NCI-H446 treated with DMSO at 0.1 percent for 48 hours (cell line): ENCODE data around the gene HIVEP2.

Experiments used
- DNase-seq: peaks from one replicate; lab custom pipeline; 2025; lab: John Stamatoyannopoulos, UW

HIVEP2 gene

DNA sequence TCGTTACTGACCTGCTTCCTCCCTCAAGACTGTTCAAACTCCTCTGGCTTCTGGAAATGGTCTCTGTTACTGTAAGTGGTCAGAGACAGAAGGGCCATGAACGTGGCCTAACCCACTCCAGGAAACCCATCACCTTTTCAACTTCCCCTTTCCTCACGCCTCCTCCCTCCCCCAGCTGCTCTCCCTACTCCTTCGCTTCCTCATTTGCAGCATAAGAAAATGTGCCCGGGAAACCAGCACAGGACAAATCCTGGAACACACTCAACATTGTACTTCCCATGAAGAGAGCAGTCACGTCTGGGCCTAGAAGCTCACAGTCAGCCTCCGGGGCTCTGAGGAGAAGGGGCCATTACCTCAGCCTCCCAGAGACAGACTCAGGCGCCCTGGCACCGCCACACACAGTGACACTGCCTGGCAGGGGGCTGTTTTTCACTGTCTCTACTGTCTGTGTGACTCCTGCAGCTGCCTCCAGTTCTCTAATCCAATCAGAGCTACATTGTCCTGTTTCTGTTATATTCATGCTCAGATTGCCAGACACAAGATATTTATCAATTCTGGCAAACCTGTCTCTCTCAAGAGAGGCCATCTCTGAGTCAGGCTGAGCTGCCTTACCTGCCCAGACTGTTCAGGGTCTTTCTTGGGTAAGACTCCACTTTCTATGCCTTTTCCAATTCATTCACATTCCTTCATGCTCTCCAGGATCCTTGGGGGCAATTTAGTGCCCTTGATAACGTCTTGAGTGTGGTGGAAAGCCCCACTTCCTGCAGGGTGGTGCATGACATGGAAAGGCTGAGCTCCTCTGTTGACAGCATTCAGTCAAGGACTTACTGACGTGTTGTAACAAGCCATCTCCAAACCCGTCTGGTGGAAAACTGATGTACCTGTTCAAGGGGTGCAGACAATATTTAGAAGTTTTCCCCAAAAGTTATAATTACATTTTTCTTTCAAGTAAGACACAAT is 242.2 kb downstream of the HIVEP2 start:
- DNase-seq: no peak
